ENCODE results near the gene MAP3K5. TPM values are rescaled to one million over a fixed set of nuclear protein-coding genes. Genes with fewer than 3 reads are reported as not detected.

The MAP3K5 gene
- total and polyA plus RNA-seq, 9 of the 15 experiments (the other 6 are each of a cell fraction or from before 2014, with no cell fraction given): 2.2 to 13.0 (median 9.9) TPM

- no peak for TF ChIP-seq CREB3L1 (IDR thresholded peaks at IDR 0.05; ENCODE audit: borderline replicate concordance, low read depth)
- peak; percentile 80 for TF ChIP-seq ZNF316 (IDR thresholded peaks at IDR 0.05)
- peak; percentile 73 for TF ChIP-seq RAD51 (IDR thresholded peaks at IDR 0.05; ENCODE audit: borderline replicate concordance, low read depth)
- TF ChIP-seq TCF7 (IDR thresholded peaks at IDR 0.05; ENCODE audit: borderline replicate concordance): no peak
- no peak for TF ChIP-seq TBL1XR1 (IDR thresholded peaks at IDR 0.05; ENCODE audit: low read length in 2 of 2)
- TF ChIP-seq ZBTB9 (CRISPR knock-in tag; IDR thresholded peaks at IDR 0.05): 0 out of 2 replicates have a peak, but pooled peaks have one; percentile 28
- peak; percentile 58 for TF ChIP-seq CXXC5 (CRISPR knock-in tag; IDR thresholded peaks at IDR 0.05)
- TF ChIP-seq, protein P1, sequence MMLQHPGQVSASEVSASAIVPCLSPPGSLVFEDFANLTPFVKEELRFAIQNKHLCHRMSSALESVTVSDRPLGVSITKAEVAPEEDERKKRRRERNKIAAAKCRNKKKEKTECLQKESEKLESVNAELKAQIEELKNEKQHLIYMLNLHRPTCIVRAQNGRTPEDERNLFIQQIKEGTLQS (IDR thresholded peaks at IDR 0.05): no peak
- TF ChIP-seq, protein P1 (CRISPR knock-in tag; conservative IDR thresholded peaks at IDR 0.05): no peak
- no peak for TF ChIP-seq MCM7 (IDR thresholded peaks at IDR 0.05)
- TF ChIP-seq HNRNPUL1 (IDR thresholded peaks at IDR 0.05; ENCODE audit: low read length): no peak
- peak; percentile 58 for TF ChIP-seq MGA (IDR thresholded peaks at IDR 0.05)
Observed at GRCh38 chr6:136740050-136740974, 52.0 kb downstream of the MAP3K5 start (continued).
